ENCODE results near the gene ATP23. TPM values are rescaled to one million over a fixed set of nuclear protein-coding genes. Genes with fewer than 3 reads are reported as not detected.
A peak's percentile ranks its signal among the peaks of the same experiment; 100 is the strongest.

Gene ATP23
- total RNA-seq, 1 donor from 2014 or later = 2.6 TPM

DNA sequence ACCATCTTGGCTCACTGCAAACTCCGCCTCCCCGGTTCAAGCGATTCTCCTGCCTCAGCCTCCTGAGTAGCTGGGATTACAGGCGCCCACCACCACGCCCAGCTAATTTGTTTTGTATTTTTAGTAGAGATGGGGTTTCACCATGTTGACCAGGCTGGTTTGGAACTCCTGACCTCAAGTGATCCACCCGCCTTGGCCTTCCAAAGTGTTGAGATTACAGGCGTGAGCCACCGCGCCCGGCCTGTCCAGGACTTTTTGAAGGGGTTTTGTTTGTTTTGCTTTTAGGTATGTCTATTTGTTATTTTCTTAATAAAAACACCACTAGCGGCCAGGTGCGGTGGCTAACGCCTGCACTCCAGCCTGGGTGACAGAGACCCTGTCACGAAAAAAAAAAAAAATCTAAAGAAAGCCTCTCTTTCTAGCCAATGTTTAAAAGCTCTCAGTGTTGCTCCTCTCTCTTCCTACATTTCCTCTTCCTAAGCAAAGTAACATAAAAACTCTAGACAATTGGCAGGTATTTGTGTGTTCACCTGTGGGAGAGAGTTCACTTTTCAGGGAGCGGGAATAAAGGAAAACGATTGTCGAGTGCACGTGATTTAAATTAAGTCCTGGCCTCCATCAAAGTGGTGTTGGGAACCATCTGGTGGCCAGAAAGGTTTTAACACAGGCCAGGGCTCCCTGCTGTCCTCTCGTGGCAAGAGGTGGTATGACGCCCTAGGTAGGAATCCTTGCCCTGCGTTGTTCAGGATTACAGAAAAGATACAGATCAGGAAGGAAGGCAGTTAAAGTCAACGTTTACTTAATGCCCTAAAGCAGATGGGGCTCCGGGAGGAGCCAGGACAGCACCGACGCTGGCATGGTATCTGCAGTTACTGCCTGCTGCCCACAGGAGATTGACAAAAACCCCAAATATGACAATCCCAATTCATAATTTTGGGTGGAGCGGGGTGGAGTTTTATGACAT lies 36.2 kb upstream of the ATP23 start:
- Mint-ChIP-seq H3K9me3 (ENCODE audit: unreplicated experiment) (no peaks in the 10 kb centered on the region), H3K36me3 (ENCODE audit: unreplicated experiment) (no peaks in the 10 kb centered on the region), H3K27ac (ENCODE audit: unreplicated experiment) (peak overlapping the region; percentile 61), H3K27me3 (ENCODE audit: unreplicated experiment) (peaks cover 31% of the 10 kb centered on the region), H3K4me3 (ENCODE audit: unreplicated experiment) (peak overlapping the region; percentile 50), H3K4me1 (ENCODE audit: unreplicated experiment) (peaks cover 14% of the 10 kb centered on the region)
- TF ChIP-seq, protein P1, sequence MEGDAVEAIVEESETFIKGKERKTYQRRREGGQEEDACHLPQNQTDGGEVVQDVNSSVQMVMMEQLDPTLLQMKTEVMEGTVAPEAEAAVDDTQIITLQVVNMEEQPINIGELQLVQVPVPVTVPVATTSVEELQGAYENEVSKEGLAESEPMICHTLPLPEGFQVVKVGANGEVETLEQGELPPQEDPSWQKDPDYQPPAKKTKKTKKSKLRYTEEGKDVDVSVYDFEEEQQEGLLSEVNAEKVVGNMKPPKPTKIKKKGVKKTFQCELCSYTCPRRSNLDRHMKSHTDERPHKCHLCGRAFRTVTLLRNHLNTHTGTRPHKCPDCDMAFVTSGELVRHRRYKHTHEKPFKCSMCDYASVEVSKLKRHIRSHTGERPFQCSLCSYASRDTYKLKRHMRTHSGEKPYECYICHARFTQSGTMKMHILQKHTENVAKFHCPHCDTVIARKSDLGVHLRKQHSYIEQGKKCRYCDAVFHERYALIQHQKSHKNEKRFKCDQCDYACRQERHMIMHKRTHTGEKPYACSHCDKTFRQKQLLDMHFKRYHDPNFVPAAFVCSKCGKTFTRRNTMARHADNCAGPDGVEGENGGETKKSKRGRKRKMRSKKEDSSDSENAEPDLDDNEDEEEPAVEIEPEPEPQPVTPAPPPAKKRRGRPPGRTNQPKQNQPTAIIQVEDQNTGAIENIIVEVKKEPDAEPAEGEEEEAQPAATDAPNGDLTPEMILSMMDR (IDR thresholded peaks at IDR 0.05) = peak; percentile 100
- peak; percentile 94 for DNase-seq (ENCODE audit: extremely low spot score, unreplicated experiment)

DNA sequence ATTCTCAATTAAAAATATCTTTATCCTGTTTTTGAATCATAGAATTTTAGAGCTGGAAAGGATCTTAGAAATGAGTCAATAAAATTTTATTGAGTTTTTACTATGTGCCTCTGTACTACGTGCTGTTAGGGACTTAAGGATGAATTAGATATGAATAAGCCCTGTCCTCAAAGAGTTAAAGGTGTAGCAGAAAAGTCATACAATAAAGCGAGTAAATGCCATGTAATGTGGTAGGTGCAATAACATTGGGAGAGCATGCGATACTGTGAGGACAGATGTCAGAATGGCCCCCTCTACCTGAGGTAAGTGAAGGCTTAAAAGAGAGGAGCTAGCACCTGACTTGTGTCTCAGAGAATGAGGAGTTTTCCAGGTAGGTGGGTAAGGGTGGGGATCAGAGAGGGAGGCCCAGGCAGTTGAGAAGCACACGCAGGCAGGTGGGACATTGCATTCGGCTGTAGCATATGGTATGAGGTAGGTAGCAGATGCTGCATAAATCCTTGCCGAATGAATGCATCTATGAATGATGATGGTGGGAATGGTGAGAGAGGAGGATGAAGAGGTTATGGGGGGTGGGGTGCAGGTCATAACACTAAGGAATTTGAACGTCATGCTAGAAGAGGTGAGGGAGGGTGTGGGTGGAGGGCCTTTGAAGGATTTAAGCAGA lies 35.4 kb upstream of the ATP23 start:
- Mint-ChIP-seq H3K27me3 (ENCODE audit: unreplicated experiment) (peaks cover 31% of the 10 kb centered on the region), H3K4me1 (ENCODE audit: unreplicated experiment) (peaks cover 14% of the 10 kb centered on the region), H3K9me3 (ENCODE audit: unreplicated experiment) (no peaks in the 10 kb centered on the region), H3K27ac (ENCODE audit: unreplicated experiment) (no peak overlapping the region), H3K4me3 (ENCODE audit: unreplicated experiment) (no peak overlapping the region), H3K36me3 (ENCODE audit: unreplicated experiment) (no peaks in the 10 kb centered on the region)
- TF ChIP-seq, protein P1 (IDR thresholded peaks at IDR 0.05) = no peak
- DNase-seq (ENCODE audit: extremely low spot score, unreplicated experiment) = no peak

DNA sequence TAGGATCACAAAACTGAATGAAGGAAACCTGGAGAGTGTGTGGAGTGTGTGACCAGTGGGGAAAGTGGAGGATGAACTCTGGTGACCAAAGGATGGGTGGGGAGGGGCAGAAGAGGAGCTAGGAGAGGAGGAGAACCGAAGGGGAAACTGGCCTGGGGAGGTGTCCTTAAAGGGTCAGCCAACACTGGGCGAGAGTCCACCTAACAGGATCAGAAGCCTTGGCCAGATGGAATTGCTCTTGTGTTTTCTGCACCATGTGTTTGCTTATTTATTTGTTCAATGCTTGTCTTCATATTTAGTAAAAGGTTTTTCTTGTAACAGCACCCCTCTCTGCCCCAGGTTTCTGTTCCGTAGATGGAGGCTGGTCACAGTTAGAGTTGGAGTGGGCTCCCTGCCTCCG lies 34.5 kb upstream of the ATP23 start:
- Mint-ChIP-seq H3K4me3 (ENCODE audit: unreplicated experiment) (no peak overlapping the region), H3K27me3 (ENCODE audit: unreplicated experiment) (peaks cover 31% of the 10 kb centered on the region), H3K9me3 (ENCODE audit: unreplicated experiment) (no peaks in the 10 kb centered on the region), H3K36me3 (ENCODE audit: unreplicated experiment) (no peaks in the 10 kb centered on the region), H3K27ac (ENCODE audit: unreplicated experiment) (no peak overlapping the region), H3K4me1 (ENCODE audit: unreplicated experiment) (peaks cover 14% of the 10 kb centered on the region)
- DNase-seq (ENCODE audit: extremely low spot score, unreplicated experiment) = no peak
- TF ChIP-seq, protein P1 (IDR thresholded peaks at IDR 0.05) = no peak

DNA sequence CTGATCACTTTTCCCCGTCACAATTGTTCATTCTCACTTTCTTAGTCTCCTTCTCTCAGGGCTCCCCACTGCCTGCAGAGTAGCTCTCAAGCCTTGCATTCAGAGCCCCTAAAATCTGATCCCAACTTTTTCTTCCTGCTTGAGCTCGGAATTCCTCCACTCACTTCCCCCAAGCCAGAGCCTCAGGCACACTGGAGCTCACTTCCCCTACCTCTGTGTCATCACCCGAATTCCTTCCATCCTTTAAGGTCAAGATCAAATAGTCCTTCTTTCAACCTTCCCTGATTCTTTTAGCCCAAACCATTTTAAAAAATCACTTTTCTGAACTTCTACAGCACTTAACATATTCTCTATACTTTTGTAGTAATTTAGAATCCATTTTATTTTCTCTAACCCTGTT lies 34.1 kb upstream of the ATP23 start:
- peaks cover 31% of the 10 kb centered on the region for H3K27me3 Mint-ChIP-seq (ENCODE audit: unreplicated experiment)
- TF ChIP-seq, protein P1 (IDR thresholded peaks at IDR 0.05) = no peak
- H3K27ac Mint-ChIP-seq (ENCODE audit: unreplicated experiment) = no peak overlapping the region
- no peak overlapping the region for H3K4me3 Mint-ChIP-seq (ENCODE audit: unreplicated experiment)
- no peak for DNase-seq (ENCODE audit: extremely low spot score, unreplicated experiment)
- H3K36me3 Mint-ChIP-seq (ENCODE audit: unreplicated experiment) = no peaks in the 10 kb centered on the region
- H3K4me1 Mint-ChIP-seq (ENCODE audit: unreplicated experiment) = peaks cover 11% of the 10 kb centered on the region
- no peaks in the 10 kb centered on the region for H3K9me3 Mint-ChIP-seq (ENCODE audit: unreplicated experiment)

DNA sequence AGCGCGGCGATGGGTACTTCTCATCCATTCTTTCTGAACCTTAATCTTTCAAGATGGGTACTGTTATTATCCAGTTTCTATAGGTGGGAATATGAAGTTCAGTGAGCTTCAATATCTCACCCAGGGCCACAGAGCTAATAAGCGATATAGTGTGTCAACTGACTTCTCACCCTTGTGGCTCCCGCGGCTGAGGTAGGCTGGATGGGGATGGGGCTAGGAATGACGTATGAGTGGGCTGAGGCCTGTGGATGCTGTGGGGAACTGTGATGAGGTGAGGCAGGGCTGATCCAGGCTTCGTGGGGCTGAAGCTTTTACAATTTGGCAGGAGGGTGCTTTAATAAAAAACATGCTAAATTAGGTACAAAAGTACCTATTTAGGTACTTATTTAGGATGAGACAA lies 32.9 kb upstream of the ATP23 start:
- Mint-ChIP-seq H3K36me3 (ENCODE audit: unreplicated experiment) (no peaks in the 10 kb centered on the region), H3K4me1 (ENCODE audit: unreplicated experiment) (peaks cover 5% of the 10 kb centered on the region), H3K4me3 (ENCODE audit: unreplicated experiment) (no peak overlapping the region), H3K27me3 (ENCODE audit: unreplicated experiment) (peaks cover 31% of the 10 kb centered on the region), H3K9me3 (ENCODE audit: unreplicated experiment) (no peaks in the 10 kb centered on the region), H3K27ac (ENCODE audit: unreplicated experiment) (no peak overlapping the region)
- TF ChIP-seq, protein P1 (IDR thresholded peaks at IDR 0.05) = no peak
- DNase-seq (ENCODE audit: extremely low spot score, unreplicated experiment) = no peak

All from osteocyte (in vitro differentiated cells).